Measurements from ENCODE around the gene ANKRD24. TPM values are rescaled to one million over a fixed set of nuclear protein-coding genes. Genes with fewer than 3 reads are reported as not detected.

Gene ANKRD24
- total and polyA plus RNA-seq, 2 of the 13 experiments (the other 11 are each of a cell fraction or from before 2014, with no cell fraction given) = 0.13 to 0.24 TPM

DNA sequence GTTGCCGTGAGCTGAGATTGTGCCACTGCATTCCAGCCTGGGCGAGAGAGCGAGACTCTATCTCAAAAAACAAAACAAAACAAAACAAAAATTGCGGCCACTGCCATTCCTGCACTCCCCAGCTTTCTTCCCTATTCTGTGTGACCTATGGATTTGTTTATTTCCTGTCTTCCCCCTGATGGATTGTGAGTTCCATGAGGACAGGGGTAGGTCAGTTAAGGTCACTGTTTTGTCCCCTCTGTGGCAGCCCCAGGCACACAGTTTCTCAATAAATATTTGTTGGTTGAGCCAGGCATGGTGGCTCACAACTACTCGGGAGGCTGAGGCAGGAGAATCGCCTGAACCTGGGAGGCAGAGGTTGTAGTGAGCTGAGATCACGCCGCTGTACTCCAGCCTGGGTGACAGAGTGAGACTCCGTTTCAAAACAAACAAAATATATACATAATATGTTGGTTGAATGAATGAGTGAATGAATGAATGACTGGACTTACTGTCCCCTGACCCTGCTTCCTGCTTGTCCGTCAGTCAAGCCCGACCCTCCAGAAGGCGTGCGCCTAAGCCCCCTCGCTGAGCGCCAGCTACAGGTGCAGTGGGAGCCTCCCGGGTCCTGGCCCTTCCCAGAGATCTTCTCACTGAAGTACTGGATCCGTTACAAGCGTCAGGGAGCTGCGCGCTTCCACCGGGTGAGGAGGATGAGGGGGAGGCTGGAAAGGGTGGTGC lies 51.8 kb downstream of the ANKRD24 start (continued):
- TF ChIP-seq PRDM10 (CRISPR knock-in tag; IDR thresholded peaks at IDR 0.05; ENCODE audit: low read depth) (no peak; the same call in 1 of the 2 replicates), ZNF138 (CRISPR knock-in tag; IDR thresholded peaks at IDR 0.05; ENCODE audit: low read depth) (no peak), KDM5A (IDR thresholded peaks at IDR 0.05; ENCODE audit: borderline replicate concordance, low read length) (no peak), ZBTB7A (CRISPR knock-in tag; IDR thresholded peaks at IDR 0.05) (no peak), MBD4 (IDR thresholded peaks at IDR 0.05; ENCODE audit: borderline replicate concordance, low read length) (no peak), ZNF296 (CRISPR knock-in tag; conservative IDR thresholded peaks at IDR 0.05) (no peak), ZNF263 (CRISPR knock-in tag; IDR thresholded peaks at IDR 0.05) (no peak), TCF12 (IDR thresholded peaks at IDR 0.05) (no peak), TCF12 (CRISPR knock-in tag; IDR thresholded peaks at IDR 0.05) (no peak), ZBTB10 (CRISPR knock-in tag; IDR thresholded peaks at IDR 0.05; ENCODE audit: borderline replicate concordance) (no peak), ZNF768 (CRISPR knock-in tag; IDR thresholded peaks at IDR 0.05) (no peak), SCMH1 (CRISPR knock-in tag; IDR thresholded peaks at IDR 0.05; ENCODE audit: borderline replicate concordance) (no peak), ZNF234 (CRISPR knock-in tag; conservative IDR thresholded peaks at IDR 0.05) (no peak), ZMAT3 (CRISPR knock-in tag; conservative IDR thresholded peaks at IDR 0.05) (peak; percentile 35; the same call in 1 of the 2 replicates), EED (CRISPR knock-in tag; IDR thresholded peaks at IDR 0.05) (no peak), TMF1 (CRISPR knock-in tag; IDR thresholded peaks at IDR 0.05; ENCODE audit: low read depth) (no peak)
- TF ChIP-seq, protein P1, sequence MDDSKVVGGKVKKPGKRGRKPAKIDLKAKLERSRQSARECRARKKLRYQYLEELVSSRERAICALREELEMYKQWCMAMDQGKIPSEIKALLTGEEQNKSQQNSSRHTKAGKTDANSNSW (CRISPR knock-in tag; IDR thresholded peaks at IDR 0.05; ENCODE audit: borderline replicate concordance) = no peak
